Choroid plexus epithelial cell (primary cell): Measurements from ENCODE around the gene SH3PXD2A.
"Not testable (repeated sequence)": the region's sequence is repeated elsewhere in the genome, so short reads cannot be mapped to it uniquely, and the experiment has no call there.

Experiments used
- DNase-seq: peaks from one replicate; pipeline ENCODE4 v3.0.0-alpha.2; 2010; ENCODE audit warnings: low read depth
- H3K4me3 ChIP-seq: 2 replicates; pipeline ENCODE4 v1.5.1; 2011; ENCODE audit warnings: low read depth, mild to moderate bottlenecking, control low read depth, low read length, moderate library complexity
- TF ChIP-seq, protein P1 (sequence below): conservative IDR thresholded peaks from 2 replicates; pipeline ENCODE4 v1.5.1; 2011; ENCODE audit warnings: low read depth, mild to moderate bottlenecking, control low read depth, inconsistent platforms, low read length, moderate library complexity

SH3PXD2A gene

DNA sequence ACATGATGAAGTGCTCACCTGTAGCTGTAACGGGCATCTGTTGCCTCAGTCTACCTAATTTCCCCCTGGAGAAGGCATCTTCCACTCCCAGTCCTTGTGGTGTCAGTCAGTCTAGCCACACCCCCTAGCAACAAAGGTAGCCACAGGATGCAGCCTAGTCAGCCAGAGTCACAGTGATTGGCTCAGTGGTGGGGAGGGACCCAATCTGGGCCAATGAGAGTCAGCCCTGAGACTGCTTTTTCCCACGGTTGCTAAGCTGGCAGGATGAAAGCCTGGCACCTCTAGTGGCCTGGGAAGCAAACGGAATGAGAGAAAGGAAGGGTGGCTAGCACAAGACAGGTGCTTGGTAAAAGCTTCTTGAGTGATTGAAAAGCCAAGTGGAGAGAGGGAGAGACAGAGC lies 118.6 kb downstream of the SH3PXD2A start:
- DNase-seq: peak; percentile 33
- TF ChIP-seq, protein P1, sequence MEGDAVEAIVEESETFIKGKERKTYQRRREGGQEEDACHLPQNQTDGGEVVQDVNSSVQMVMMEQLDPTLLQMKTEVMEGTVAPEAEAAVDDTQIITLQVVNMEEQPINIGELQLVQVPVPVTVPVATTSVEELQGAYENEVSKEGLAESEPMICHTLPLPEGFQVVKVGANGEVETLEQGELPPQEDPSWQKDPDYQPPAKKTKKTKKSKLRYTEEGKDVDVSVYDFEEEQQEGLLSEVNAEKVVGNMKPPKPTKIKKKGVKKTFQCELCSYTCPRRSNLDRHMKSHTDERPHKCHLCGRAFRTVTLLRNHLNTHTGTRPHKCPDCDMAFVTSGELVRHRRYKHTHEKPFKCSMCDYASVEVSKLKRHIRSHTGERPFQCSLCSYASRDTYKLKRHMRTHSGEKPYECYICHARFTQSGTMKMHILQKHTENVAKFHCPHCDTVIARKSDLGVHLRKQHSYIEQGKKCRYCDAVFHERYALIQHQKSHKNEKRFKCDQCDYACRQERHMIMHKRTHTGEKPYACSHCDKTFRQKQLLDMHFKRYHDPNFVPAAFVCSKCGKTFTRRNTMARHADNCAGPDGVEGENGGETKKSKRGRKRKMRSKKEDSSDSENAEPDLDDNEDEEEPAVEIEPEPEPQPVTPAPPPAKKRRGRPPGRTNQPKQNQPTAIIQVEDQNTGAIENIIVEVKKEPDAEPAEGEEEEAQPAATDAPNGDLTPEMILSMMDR: no peak
- H3K4me3 ChIP-seq: no peak overlapping the region

DNA sequence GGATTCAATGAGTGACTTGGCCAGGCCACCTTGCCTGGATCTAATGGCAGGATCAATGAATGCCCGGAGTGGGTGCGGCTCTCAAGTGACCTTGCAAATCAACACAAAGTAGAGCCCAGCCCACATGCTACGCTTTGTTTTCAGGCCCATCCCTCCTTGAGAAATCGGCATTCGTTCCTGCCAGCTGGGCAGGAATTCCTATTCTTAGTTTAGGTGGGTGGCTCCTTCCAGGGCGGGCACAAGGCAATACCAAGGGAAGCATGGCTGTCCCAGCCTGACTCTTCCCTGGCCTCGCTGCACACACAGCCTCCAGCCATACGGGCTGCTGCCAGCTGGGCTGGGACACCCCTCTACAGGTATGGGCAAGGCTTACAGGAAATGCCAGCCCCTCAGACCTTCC lies 119.3 kb downstream of the SH3PXD2A start:
- TF ChIP-seq, protein P1: no peak
- H3K4me3 ChIP-seq: no peak overlapping the region
- no peak for DNase-seq

DNA sequence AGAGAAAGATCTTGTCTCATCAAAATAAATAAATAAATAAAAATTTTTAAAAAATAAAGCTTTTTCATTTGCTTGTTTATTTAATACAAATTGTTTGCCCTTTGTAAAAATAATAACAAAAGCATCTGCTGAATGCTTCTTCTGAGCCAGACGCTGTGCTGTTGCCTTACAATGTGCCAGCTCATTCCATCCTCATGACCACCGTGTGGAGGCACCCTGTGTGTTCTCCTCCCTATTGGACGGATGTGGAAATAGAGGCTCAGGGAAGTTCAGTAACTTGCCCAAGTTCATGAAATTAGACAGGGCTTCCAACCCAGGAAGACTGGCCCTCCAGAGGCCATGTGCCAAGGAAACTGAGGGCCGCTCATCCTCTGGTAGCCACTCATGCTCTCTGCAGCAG lies 120.6 kb downstream of the SH3PXD2A start:
- TF ChIP-seq, protein P1: no peak
- no peak for DNase-seq
- no peak overlapping the region for H3K4me3 ChIP-seq

DNA sequence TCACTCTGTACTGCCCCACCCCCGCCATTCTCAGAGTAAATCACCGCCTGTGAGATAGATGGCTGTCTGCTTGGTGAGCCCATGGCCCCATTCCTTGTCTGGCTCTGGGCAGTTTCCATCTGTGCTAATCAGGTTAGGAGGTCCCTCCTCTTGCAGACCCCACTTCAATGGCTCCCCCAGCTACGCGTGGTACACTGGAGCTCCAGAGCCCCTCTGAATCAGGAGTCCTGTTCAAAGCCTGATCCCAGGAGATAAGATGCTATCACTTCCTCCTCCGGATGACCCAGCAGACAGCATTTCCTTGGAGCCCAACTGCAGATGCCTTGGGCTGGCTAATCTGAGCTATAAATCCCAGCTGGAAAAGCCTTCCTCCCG lies 122.3 kb downstream of the SH3PXD2A start:
- DNase-seq: no peak
- H3K4me3 ChIP-seq: no peak overlapping the region
- TF ChIP-seq, protein P1: no peak

DNA sequence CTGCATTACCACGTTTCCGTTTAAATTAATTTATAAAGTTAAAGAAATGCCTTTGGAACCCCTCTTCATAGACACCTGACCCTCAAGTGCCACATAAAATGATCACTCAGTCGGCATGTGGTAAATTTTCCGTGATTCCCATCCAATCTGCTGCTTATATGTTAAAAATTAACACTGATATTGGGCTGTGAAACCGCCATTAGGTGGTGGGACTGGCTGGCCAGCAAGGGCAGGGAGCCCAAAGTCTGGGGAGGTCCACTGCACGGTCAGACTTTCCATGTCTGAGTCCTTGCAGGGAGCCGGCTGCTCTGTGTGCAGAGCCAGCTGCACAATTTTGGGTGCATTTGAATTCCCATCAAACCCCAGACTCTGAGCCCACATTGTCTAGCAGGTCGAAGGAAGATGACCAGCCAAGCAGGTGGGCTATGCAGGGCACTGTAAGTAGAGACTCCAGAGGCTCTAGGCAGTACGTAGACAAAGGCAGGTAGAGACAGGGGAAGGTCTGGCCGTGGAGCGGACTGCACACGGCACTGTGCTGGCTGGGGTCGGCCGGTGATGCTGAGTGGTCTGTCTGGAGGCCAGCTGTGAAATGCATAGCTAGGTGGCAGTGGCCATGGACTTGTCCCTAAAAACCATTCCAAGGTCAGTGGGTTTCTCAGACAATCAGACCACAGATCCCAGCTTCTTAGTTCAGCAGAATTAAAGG lies 122.9 kb downstream of the SH3PXD2A start:
- no peak overlapping the region for H3K4me3 ChIP-seq
- TF ChIP-seq, protein P1: no peak
- DNase-seq: no peak

DNA sequence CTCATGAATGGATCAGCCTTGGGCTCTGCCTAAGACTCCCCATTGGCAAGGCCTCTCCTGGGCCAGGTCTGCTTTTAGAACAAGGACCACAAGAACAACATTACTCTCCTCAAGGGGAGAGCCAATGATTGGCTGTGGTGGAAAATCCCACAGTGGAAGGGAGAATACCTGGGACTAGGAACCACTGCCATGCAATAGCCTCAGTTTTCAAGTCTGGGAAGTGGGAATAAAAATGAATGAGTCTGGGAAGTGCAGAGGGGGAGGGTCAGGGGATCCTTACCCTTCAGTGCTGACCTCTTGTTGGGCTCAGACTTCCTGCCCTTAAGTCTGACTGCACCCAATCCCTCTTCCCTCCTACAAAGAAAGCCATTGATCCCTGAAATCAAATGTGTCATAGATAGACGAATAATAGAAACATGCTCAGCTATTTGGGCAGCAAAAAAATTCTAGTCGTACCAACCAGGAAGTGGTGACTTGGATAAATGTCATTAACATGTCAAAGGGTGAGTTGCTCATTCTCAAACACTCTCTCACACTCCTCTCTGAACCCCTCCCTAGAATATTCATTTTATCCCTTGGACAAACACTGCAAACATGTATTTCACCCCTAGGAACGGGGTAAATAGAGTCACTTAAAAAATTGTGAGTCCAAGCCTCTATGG lies 123.6 kb downstream of the SH3PXD2A start:
- no peak for DNase-seq
- TF ChIP-seq, protein P1: no peak
- H3K4me3 ChIP-seq: no peak overlapping the region

DNA sequence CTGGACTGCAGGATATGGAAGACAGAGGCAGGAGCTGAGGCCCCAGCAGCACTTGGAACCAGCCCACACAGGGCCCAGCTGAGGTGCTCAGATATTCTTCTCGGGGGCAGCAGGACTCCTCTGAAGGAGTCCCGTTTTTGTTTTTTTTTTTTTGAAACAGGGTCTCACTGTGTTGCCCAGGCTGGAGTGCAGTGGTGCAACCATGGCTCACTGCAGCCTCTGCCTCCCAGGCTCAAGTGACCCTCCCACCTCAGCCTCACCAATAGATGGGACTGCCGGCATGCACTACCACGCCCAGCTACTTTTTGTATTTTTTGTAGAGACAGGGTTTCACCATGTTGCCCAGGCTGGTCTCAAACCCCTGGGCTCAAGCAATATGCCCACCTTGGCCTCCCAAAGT lies 124.3 kb downstream of the SH3PXD2A start:
- DNase-seq, H3K4me3 ChIP-seq: not testable (repeated sequence)
